WTC11 (cell line): ENCODE measurements around the gene PHLPP2. TPM values are rescaled to one million over a fixed set of nuclear protein-coding genes. Genes with fewer than 3 reads are reported as not detected.

Source experiments
- ATAC-seq: fragments of 200-7000 bp; cut with Tn5 transposase; 2 replicates; pipeline ENCODE4 v1.10.0; 2021; ENCODE audit warnings: mild to moderate bottlenecking, moderate library complexity
- CTCF ChIA-PET: fragments of 300-600 bp; sonication (Branson Sonifier 250); formaldehyde crosslinking; loops from one replicate; lab custom pipeline; 2021; ENCODE audit warnings: antibody characterized with exemption; lab: Charles Lee
- POLR2A ChIA-PET: fragments of 350-600 bp; sonication (Branson Sonifier 250); formaldehyde crosslinking; loops from one replicate; lab custom pipeline; 2021; ENCODE audit warnings: antibody characterized with exemption; lab: Charles Lee
- DNase-seq: peaks from one replicate; pipeline ENCODE4 v3.0.0; 2021; ENCODE audit warnings: low spot score
- H3K27ac Mint-ChIP-seq: 2 replicates; pipeline ENCODE4 v1.8.0; 2021; ENCODE audit warnings: mixed read lengths
- H3K27me3 Mint-ChIP-seq: 2 replicates; pipeline ENCODE4 v1.8.0; 2021; ENCODE audit warnings: low read depth, mild to moderate bottlenecking, moderate library complexity, mixed read lengths
- H3K36me3 Mint-ChIP-seq: 2 replicates; pipeline ENCODE4 v1.8.0; 2021; ENCODE audit warnings: mixed read lengths
- H3K4me1 Mint-ChIP-seq: 2 replicates; pipeline ENCODE4 v1.8.0; 2022; ENCODE audit warnings: mixed read lengths
- H3K4me3 Mint-ChIP-seq: 2 replicates; pipeline ENCODE4 v1.8.0; 2021; ENCODE audit warnings: mild to moderate bottlenecking, moderate library complexity, mixed read lengths
- H3K9me3 Mint-ChIP-seq: 2 replicates; pipeline ENCODE4 v1.8.0; 2021; ENCODE audit warnings: mixed read lengths
- ATF6 ChIP-seq: sonication (generic); formaldehyde crosslinking; IDR thresholded peaks from 2 replicates; pipeline ENCODE4 v1.8.1; 2023; ENCODE audit warnings: mild to moderate bottlenecking, missing genetic modification reagents
- EMX1 ChIP-seq: fragments of 250-450 bp; sonication (Bioruptor Pico); IDR thresholded peaks from 2 replicates; pipeline ENCODE4 v1.8.0; 2021; ENCODE audit warnings: mild to moderate bottlenecking
- ESRRA ChIP-seq: sonication (generic); formaldehyde crosslinking; IDR thresholded peaks from 2 replicates; pipeline ENCODE4 v1.8.1; 2022; ENCODE audit warnings: mild to moderate bottlenecking, missing genetic modification reagents, borderline replicate concordance
- FOXK1 ChIP-seq: sonication (generic); formaldehyde crosslinking; IDR thresholded peaks from 2 replicates; pipeline ENCODE4 v1.8.0; 2022; ENCODE audit warnings: mild to moderate bottlenecking, moderate library complexity, missing genetic modification reagents
- FOXP1 ChIP-seq: sonication (generic); formaldehyde crosslinking; IDR thresholded peaks from 2 replicates; pipeline ENCODE4 v1.8.0; 2022; ENCODE audit warnings: missing genetic modification reagents, mild to moderate bottlenecking, moderate library complexity, borderline replicate concordance
- HMGA2 ChIP-seq: fragments of 250-450 bp; sonication (Bioruptor Pico); IDR thresholded peaks from 2 replicates; pipeline ENCODE4 v1.4.0; 2021; ENCODE audit warnings: mild to moderate bottlenecking, moderate library complexity
- MAX ChIP-seq: sonication (generic); formaldehyde crosslinking; IDR thresholded peaks from 2 replicates; pipeline ENCODE4 v1.8.0; 2022; ENCODE audit warnings: mild to moderate bottlenecking, missing genetic modification reagents
- MLX ChIP-seq: sonication (generic); formaldehyde crosslinking; IDR thresholded peaks from 2 replicates; pipeline ENCODE4 v1.8.1; 2023; ENCODE audit warnings: mild to moderate bottlenecking, missing genetic modification reagents, moderate library complexity
- NFATC4 ChIP-seq: fragments of 250-450 bp; sonication (Bioruptor Pico); IDR thresholded peaks from 2 replicates; pipeline ENCODE4 v1.9.0; 2021; ENCODE audit warnings: mild to moderate bottlenecking
- NR3C1 ChIP-seq: sonication (generic); formaldehyde crosslinking; conservative IDR thresholded peaks from 2 replicates; pipeline ENCODE4 v1.8.1; 2023; ENCODE audit warnings: low read depth, mild to moderate bottlenecking, missing genetic modification reagents
- USF1 ChIP-seq: sonication (generic); formaldehyde crosslinking; IDR thresholded peaks from 2 replicates; pipeline ENCODE4 v1.8.0; 2022; ENCODE audit warnings: mild to moderate bottlenecking, missing genetic modification reagents
- ZNF423 ChIP-seq: fragments of 250-450 bp; sonication (Bioruptor Pico); IDR thresholded peaks from 2 replicates; pipeline ENCODE4 v2.1.2; 2022; ENCODE audit warnings: mild to moderate bottlenecking, moderate library complexity
- total RNA-seq: library from RNA; stranded (reverse); gene quantifications from 3 replicates; pipeline ENCODE4 v1.2.3, GENCODE V29; 2021
- TF ChIP-seq, protein P1 (sequence below): sonication (generic); formaldehyde crosslinking; IDR thresholded peaks from 2 replicates; pipeline ENCODE4 v1.8.1; 2022; ENCODE audit warnings: mild to moderate bottlenecking, missing genetic modification reagents, moderate library complexity, borderline replicate concordance
- TF ChIP-seq, protein P2 (sequence below): sonication (generic); formaldehyde crosslinking; conservative IDR thresholded peaks from 2 replicates; pipeline ENCODE4 v1.8.1; 2022; ENCODE audit warnings: mild to moderate bottlenecking, missing genetic modification reagents
- TF ChIP-seq, protein P3 (sequence below): fragments of 250-450 bp; sonication (Bioruptor Pico); IDR thresholded peaks from 2 replicates; pipeline ENCODE4 v1.9.0; 2021; ENCODE audit warnings: mild to moderate bottlenecking
- TF ChIP-seq, protein P4 (sequence below): sonication (generic); formaldehyde crosslinking; IDR thresholded peaks from 2 replicates; pipeline ENCODE4 v1.8.1; 2023; ENCODE audit warnings: mild to moderate bottlenecking, missing genetic modification reagents, borderline replicate concordance
- TF ChIP-seq, protein P5 (sequence below): fragments of 250-450 bp; sonication (Bioruptor Pico); conservative IDR thresholded peaks from 2 replicates; pipeline ENCODE4 v1.9.0; 2021; ENCODE audit warnings: mild to moderate bottlenecking
- TF ChIP-seq, protein P6 (sequence below): sonication (generic); formaldehyde crosslinking; IDR thresholded peaks from 2 replicates; pipeline ENCODE4 v1.8.1; 2022; ENCODE audit warnings: low read depth, mild to moderate bottlenecking, moderate library complexity, missing genetic modification reagents, borderline replicate concordance
- TF ChIP-seq, protein P7 (sequence below): sonication (generic); formaldehyde crosslinking; IDR thresholded peaks from 2 replicates; pipeline ENCODE4 v1.8.1; 2023; ENCODE audit warnings: mild to moderate bottlenecking, missing genetic modification reagents, moderate library complexity

PHLPP2 gene
- total RNA-seq, 1 experiment from 2014 or later: 29.3 TPM

DNA sequence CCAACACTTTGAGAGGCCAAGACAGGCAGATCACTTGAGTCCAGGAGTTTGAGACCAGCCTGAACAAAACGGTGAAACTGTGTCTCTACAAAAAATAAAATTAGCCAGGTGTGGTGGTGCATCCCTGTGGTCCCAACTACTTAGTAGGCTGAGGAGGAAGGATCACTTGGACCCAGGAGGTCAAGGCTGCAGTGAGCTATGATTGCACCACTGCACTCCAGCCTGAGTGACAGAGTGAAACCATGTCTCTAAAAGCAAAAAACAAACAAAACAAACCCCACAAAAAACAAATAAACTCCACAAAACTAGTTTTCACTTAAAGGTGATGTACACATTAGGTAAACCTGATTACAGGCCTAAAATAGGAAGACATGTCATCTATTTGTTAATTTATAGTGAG lies 58.2 kb downstream of the PHLPP2 start (continued):
- TF ChIP-seq, protein P1, sequence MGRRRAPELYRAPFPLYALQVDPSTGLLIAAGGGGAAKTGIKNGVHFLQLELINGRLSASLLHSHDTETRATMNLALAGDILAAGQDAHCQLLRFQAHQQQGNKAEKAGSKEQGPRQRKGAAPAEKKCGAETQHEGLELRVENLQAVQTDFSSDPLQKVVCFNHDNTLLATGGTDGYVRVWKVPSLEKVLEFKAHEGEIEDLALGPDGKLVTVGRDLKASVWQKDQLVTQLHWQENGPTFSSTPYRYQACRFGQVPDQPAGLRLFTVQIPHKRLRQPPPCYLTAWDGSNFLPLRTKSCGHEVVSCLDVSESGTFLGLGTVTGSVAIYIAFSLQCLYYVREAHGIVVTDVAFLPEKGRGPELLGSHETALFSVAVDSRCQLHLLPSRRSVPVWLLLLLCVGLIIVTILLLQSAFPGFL (CRISPR knock-in tag): no peak
- TF ChIP-seq, protein P2, sequence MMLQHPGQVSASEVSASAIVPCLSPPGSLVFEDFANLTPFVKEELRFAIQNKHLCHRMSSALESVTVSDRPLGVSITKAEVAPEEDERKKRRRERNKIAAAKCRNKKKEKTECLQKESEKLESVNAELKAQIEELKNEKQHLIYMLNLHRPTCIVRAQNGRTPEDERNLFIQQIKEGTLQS (CRISPR knock-in tag): no peak
- TF ChIP-seq NFATC4 (CRISPR knock-in tag): no peak
- TF ChIP-seq USF1 (CRISPR knock-in tag): no peak
- TF ChIP-seq, protein P3, sequence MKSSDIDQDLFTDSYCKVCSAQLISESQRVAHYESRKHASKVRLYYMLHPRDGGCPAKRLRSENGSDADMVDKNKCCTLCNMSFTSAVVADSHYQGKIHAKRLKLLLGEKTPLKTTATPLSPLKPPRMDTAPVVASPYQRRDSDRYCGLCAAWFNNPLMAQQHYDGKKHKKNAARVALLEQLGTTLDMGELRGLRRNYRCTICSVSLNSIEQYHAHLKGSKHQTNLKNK (CRISPR knock-in tag): no peak
- no peak for TF ChIP-seq MAX (CRISPR knock-in tag)

DNA sequence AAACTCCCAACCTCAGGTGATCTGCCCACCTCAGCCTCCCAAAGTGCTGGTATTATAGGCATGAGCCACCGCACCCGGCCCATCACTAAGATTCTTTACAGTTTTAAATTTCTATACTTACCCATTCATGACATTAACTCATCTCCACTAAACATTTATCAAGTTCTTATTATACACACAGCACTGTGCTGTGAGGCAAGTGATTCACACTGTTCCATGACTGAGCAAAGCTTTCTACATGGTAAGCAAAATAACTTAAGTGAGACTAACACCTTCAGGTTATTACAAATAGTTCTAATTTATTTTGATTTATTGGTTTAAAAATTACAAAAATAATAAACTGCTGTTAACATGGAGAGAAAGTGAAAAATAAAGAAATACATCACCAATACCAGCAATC lies 65.0 kb downstream of the PHLPP2 start:
- DNase-seq: no peak
- peaks cover 65% of the 10 kb centered on the region for H3K36me3 Mint-ChIP-seq
- H3K4me1 Mint-ChIP-seq: no peaks in the 10 kb centered on the region
- H3K27me3 Mint-ChIP-seq: no peaks in the 10 kb centered on the region
- H3K27ac Mint-ChIP-seq: no peak overlapping the region
- no peak overlapping the region for H3K4me3 Mint-ChIP-seq
- no peak for ATAC-seq
- no peak for TF ChIP-seq ZNF423 (CRISPR knock-in tag)
- no peak for TF ChIP-seq FOXP1
- TF ChIP-seq, protein P4, sequence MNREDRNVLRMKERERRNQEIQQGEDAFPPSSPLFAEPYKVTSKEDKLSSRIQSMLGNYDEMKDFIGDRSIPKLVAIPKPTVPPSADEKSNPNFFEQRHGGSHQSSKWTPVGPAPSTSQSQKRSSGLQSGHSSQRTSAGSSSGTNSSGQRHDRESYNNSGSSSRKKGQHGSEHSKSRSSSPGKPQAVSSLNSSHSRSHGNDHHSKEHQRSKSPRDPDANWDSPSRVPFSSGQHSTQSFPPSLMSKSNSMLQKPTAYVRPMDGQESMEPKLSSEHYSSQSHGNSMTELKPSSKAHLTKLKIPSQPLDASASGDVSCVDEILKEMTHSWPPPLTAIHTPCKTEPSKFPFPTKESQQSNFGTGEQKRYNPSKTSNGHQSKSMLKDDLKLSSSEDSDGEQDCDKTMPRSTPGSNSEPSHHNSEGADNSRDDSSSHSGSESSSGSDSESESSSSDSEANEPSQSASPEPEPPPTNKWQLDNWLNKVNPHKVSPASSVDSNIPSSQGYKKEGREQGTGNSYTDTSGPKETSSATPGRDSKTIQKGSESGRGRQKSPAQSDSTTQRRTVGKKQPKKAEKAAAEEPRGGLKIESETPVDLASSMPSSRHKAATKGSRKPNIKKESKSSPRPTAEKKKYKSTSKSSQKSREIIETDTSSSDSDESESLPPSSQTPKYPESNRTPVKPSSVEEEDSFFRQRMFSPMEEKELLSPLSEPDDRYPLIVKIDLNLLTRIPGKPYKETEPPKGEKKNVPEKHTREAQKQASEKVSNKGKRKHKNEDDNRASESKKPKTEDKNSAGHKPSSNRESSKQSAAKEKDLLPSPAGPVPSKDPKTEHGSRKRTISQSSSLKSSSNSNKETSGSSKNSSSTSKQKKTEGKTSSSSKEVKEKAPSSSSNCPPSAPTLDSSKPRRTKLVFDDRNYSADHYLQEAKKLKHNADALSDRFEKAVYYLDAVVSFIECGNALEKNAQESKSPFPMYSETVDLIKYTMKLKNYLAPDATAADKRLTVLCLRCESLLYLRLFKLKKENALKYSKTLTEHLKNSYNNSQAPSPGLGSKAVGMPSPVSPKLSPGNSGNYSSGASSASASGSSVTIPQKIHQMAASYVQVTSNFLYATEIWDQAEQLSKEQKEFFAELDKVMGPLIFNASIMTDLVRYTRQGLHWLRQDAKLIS (CRISPR knock-in tag): no peak
- CTCF ChIA-PET: no interaction called here
- POLR2A ChIA-PET: no interaction called here
- no peaks in the 10 kb centered on the region for H3K9me3 Mint-ChIP-seq

DNA sequence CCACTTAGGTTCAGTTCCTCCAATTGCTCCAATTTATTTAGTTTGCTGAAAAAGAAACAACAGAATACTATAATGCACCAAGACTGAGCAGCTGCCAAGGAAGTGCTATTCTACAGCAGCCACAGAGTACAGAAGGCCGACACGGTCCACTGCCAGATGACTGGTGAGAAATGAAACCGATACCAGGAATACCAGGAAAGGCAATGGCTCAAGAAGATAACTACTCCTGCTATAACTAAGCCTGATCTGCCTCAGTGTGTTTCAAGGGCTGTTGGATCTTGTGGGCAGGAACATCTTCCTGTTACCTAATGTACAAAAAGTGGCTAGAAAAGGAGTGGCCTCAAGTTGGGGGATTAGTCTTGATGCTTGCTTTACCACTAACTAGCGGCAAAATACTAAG lies 65.7 kb downstream of the PHLPP2 start:
- no peak overlapping the region for H3K27ac Mint-ChIP-seq
- H3K27me3 Mint-ChIP-seq: no peaks in the 10 kb centered on the region
- no peaks in the 10 kb centered on the region for H3K4me1 Mint-ChIP-seq
- ATAC-seq (no peak), DNase-seq (no peak)
- H3K4me3 Mint-ChIP-seq: no peak overlapping the region
- CTCF ChIA-PET: no interaction called here
- POLR2A ChIA-PET: no interaction called here
- H3K9me3 Mint-ChIP-seq: no peaks in the 10 kb centered on the region
- peaks cover 63% of the 10 kb centered on the region for H3K36me3 Mint-ChIP-seq
- TF ChIP-seq, protein P5, sequence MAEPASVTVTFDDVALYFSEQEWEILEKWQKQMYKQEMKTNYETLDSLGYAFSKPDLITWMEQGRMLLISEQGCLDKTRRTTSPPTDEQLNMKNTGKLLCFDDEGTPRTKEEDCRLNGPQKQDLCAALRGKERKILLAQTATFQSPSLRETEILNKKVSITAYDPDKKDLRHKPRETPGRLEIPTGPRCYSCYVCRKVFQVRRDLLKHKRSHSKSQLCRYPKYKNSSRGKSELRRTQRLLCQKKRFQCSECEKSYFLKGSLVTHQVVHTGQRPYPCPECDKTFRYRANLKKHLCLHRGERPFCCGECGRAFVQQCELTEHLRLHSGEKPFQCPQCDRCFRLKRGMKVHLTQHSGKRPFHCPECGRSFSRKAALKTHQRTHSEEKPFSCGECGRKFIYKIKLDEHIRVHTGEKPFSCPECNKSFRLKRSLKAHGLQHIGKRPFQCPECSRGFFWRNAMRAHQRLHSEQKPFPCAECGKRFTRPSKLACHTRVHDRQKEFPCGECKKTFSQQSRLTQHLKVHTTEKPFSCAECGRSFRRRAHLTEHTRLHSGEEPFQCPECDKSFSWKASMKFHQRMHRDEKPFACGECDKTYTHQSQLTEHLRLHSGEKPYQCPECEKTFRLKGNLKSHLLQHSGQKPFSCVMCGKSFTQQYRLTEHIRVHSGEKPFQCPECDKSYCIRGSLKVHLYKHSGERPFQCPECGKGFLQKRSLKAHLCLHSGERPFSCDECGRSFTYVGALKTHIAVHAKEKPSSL (CRISPR knock-in tag): no peak
- TF ChIP-seq EMX1 (CRISPR knock-in tag) (no peak), FOXK1 (CRISPR knock-in tag) (no peak), NR3C1 (CRISPR knock-in tag) (no peak), ATF6 (CRISPR knock-in tag) (no peak), HMGA2 (no peak), MLX (CRISPR knock-in tag) (no peak), ESRRA (CRISPR knock-in tag) (no peak)
- TF ChIP-seq, protein P6, sequence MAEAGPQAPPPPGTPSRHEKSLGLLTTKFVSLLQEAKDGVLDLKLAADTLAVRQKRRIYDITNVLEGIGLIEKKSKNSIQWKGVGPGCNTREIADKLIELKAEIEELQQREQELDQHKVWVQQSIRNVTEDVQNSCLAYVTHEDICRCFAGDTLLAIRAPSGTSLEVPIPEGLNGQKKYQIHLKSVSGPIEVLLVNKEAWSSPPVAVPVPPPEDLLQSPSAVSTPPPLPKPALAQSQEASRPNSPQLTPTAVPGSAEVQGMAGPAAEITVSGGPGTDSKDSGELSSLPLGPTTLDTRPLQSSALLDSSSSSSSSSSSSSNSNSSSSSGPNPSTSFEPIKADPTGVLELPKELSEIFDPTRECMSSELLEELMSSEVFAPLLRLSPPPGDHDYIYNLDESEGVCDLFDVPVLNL (CRISPR knock-in tag): no peak
- TF ChIP-seq, protein P7, sequence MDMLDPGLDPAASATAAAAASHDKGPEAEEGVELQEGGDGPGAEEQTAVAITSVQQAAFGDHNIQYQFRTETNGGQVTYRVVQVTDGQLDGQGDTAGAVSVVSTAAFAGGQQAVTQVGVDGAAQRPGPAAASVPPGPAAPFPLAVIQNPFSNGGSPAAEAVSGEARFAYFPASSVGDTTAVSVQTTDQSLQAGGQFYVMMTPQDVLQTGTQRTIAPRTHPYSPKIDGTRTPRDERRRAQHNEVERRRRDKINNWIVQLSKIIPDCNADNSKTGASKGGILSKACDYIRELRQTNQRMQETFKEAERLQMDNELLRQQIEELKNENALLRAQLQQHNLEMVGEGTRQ (CRISPR knock-in tag): no peak
